HG03354 (cell line): ENCODE measurements around the gene GNG4.

ENCODE experiments used
- ATAC-seq: cut with Tn5 transposase; IDR thresholded peaks from one replicate; pipeline ENCODE4 v1.9.1; 2021; ENCODE audit warnings: mild to moderate bottlenecking; ENCODE audit not compliant: unreplicated experiment, poor library complexity, severe bottlenecking

The GNG4 gene

DNA sequence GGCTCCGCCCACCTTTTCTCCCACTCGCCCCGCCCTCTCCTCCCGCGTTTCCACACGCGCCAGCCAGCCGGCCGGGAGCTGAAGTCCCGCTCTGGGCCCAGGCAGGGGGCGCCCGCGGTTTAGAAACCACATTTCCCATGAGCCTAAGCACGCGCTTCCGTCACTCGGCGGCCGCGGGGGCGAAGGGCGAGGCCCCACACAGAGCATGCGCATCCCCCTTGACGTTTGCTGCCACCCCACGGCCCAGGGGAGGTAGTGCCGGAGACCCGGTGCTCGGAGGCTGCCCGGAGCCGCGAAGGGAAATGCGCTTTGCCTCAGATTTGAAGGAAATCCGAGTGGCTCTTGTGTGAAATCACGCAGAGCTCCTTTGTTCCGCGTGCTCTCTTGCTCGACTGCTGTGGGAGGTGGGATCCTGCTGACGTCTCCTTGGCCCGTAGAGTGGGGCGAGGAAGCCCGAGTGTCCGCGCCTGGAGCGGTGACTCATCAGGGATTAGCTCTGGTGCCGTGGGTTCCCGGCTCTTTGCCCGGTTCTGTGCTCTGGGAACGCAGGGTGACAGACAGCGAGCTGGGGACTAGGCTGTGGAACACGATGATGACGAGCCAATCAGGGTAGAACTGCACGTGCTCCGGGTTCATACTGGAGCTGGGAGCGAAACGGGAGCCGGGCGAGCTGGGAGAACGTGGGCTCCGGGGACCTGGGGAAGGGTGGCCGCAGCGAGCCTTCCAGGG is 144.9 kb downstream of the GNG4 start:
- ATAC-seq: peak; percentile 83

DNA sequence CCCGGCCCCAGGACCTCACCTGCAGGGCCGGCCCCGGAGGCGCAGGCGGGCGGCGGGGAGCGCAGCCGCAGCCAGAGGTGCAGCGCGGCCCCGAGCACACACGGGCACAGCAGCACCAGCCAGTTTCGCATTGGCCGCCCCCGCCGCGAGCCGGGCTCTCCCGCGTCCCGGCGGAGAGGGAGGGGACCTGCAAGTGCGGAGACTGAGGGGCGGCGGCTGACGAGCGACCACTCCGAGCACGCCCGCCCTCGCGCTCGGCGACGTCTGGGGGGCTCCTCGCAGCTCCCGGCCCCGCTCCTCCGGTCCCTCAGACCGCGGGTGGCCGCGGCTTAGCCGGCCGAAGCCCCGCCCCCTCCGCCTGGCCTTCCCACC is 145.5 kb downstream of the GNG4 start, which contains the start of gene B3GALNT2:
B3GALNT2 (minus strand) TSS at position 331 of the 372 bp plus-strand sequence; CDS start at position 131, 200 bp downstream.
- ATAC-seq: peak; percentile 53

- ATAC-seq: peak; percentile 10
These were observed 146.0 kb downstream of the GNG4 start for GRCh38 chr1:235503403-235504121.

DNA sequence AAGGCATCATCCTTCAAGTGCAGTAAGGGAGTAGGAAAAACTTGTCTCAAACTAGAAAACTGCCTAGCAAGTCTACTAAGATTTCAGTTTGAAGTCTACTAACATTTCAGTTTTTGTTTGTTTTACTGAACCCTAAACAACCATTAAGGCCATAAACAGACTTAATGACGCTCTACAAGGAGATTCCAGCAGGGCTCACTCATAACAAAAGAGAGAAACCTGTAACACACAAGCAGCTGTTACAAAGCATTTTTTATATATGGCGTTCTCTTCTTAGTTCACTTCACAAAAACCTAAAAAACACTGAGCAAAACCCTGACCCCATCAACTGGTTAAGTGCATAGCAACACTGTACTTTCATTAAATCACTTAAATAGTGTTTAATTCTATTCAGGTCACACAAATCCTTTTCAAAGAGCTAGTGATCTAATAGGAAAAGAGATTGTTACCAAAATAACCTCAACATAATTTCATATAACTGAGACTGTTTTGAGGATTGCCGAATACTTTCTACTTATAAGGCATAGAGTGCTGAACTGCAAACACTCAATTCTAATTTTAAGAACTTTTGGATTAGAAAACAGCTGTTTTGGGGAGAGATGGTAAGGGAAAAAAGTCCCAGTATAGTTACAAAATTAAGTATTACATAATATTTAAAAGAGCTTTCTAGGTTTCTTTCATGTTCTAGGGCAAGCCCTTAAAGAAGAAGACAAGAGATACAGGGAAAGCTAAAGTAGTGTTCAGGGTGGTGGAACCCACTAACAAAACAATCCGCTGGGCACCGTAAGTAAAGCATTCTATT is 146.8 kb downstream of the GNG4 start:
- no peak for ATAC-seq

GRCh38 chr1:235500971-235501540 is 148.5 kb downstream of the GNG4 start:
- ATAC-seq: no peak
